GM10847 (cell line): Measurements from ENCODE around the gene PADI2.

Source experiments
- POLR2A ChIP-seq: IDR thresholded peaks from 2 replicates; pipeline ENCODE4 v1.6.1; 2011; ENCODE audit not compliant: insufficient read length; ENCODE audit errors: extremely low read depth

The PADI2 gene

GRCh38 chr1:17061486-17061885, 57.8 kb downstream of the PADI2 start:
- no peak for TF ChIP-seq POLR2A

- no peak for TF ChIP-seq POLR2A
These were observed 58.9 kb downstream of the PADI2 start for GRCh38 chr1:17060306-17060749.

GRCh38 chr1:17059391-17060305, 59.6 kb downstream of the PADI2 start:
- TF ChIP-seq POLR2A, result no peak

- TF ChIP-seq POLR2A, result no peak
These were observed 62.7 kb downstream of the PADI2 start for GRCh38 chr1:17056551-17056950.

- no peak for TF ChIP-seq POLR2A
These were observed 63.5 kb downstream of the PADI2 start for GRCh38 chr1:17055801-17056200.

- peak; percentile 78 for TF ChIP-seq POLR2A
These were observed 65.4 kb downstream of the PADI2 start, which contains the start of gene SDHB for GRCh38 chr1:17053685-17054410. TSS of gene SDHB (minus strand) at chr1:17054032. CDS start at chr1:17054019, 13 bp downstream.

- no peak for TF ChIP-seq POLR2A
These were observed 66.1 kb downstream of the PADI2 start for GRCh38 chr1:17053086-17053684.

- no peak for TF ChIP-seq POLR2A
These were observed 66.6 kb downstream of the PADI2 start for GRCh38 chr1:17052641-17053040.

- TF ChIP-seq POLR2A, result no peak
These were observed 67.2 kb downstream of the PADI2 start for GRCh38 chr1:17052038-17052437.

- no peak for TF ChIP-seq POLR2A
These were observed 71.3 kb downstream of the PADI2 start for GRCh38 chr1:17047924-17048323.

GRCh38 chr1:17046334-17046657, 73.0 kb downstream of the PADI2 start:
- no peak for TF ChIP-seq POLR2A

GRCh38 chr1:17045634-17046333, 73.5 kb downstream of the PADI2 start:
- TF ChIP-seq POLR2A, result no peak

- TF ChIP-seq POLR2A, result no peak
These were observed 74.1 kb downstream of the PADI2 start for GRCh38 chr1:17045150-17045549.

GRCh38 chr1:17043676-17044075, 75.6 kb downstream of the PADI2 start:
- no peak for TF ChIP-seq POLR2A

- TF ChIP-seq POLR2A, result no peak
These were observed 79.1 kb downstream of the PADI2 start for GRCh38 chr1:17040135-17040534.
